GM19395 (cell line): ENCODE data around the gene DHX29.

Source experiments
- ATAC-seq: cut with Tn5 transposase; IDR thresholded peaks from one replicate; pipeline ENCODE4 v1.9.1; 2021; ENCODE audit warnings: mild to moderate bottlenecking, moderate library complexity; ENCODE audit not compliant: unreplicated experiment

The DHX29 gene

GRCh38 chr5:55313870-55314617 is 6.5 kb upstream of the DHX29 start:
- ATAC-seq = no peak

GRCh38 chr5:55308254-55308836 is 851 bp upstream of the DHX29 start:
- ATAC-seq = peak; percentile 12

- peak; percentile 25 for ATAC-seq
These were observed 682 bp downstream of the DHX29 start for GRCh38 chr5:55306641-55307382.

- ATAC-seq = no peak
These were observed 2.1 kb downstream of the DHX29 start for GRCh38 chr5:55305345-55305744.

- no peak for ATAC-seq
These were observed 2.9 kb downstream of the DHX29 start for GRCh38 chr5:55304584-55304983.

GRCh38 chr5:55303238-55303690 is 4.2 kb downstream of the DHX29 start:
- no peak for ATAC-seq

GRCh38 chr5:55300890-55301289 is 6.6 kb downstream of the DHX29 start:
- no peak for ATAC-seq

- ATAC-seq = no peak
These were observed 12.6 kb downstream of the DHX29 start for GRCh38 chr5:55294935-55295334.

- ATAC-seq = no peak
These were observed 16.5 kb downstream of the DHX29 start for GRCh38 chr5:55290991-55291390.

- ATAC-seq = no peak
These were observed 17.7 kb downstream of the DHX29 start for GRCh38 chr5:55289808-55290207.

- ATAC-seq = no peak
These were observed 21.0 kb downstream of the DHX29 start for GRCh38 chr5:55286411-55286933.

- ATAC-seq = no peak
These were observed 28.7 kb downstream of the DHX29 start for GRCh38 chr5:55278778-55279177.

GRCh38 chr5:55276771-55277170 is 30.7 kb downstream of the DHX29 start:
- no peak for ATAC-seq

- no peak for ATAC-seq
These were observed 49.2 kb downstream of the DHX29 start for GRCh38 chr5:55258339-55258738.

GRCh38 chr5:55254802-55255201 is 52.7 kb downstream of the DHX29 start:
- ATAC-seq = no peak

- ATAC-seq = no peak
These were observed 57.4 kb downstream of the DHX29 start for GRCh38 chr5:55250064-55250463.

- no peak for ATAC-seq
These were observed 65.7 kb downstream of the DHX29 start for GRCh38 chr5:55241746-55242145.

- no peak for ATAC-seq
These were observed 70.7 kb downstream of the DHX29 start for GRCh38 chr5:55236800-55237199.

- no peak for ATAC-seq
These were observed 73.3 kb downstream of the DHX29 start for GRCh38 chr5:55234121-55234700.

GRCh38 chr5:55232985-55233928 is 74.2 kb downstream of the DHX29 start, which contains the start of gene CCNO:
TSS of gene CCNO (minus strand) at chr5:55233608. CDS start at chr5:55233523, 85 bp downstream.
- ATAC-seq = peak; percentile 55
